HCT116 (cell line): ENCODE measurements around the gene ZEB2. TPM values are rescaled to one million over a fixed set of nuclear protein-coding genes. Genes with fewer than 3 reads are reported as not detected.

Experiments used
- ATAC-seq: fragments of 200-7000 bp; cut with Tn5 transposase; 2 replicates; pipeline ENCODE4 v1.9.1; 2020; ENCODE audit warnings: mild to moderate bottlenecking, moderate library complexity
- BruUV-seq: library from RNA; stranded (reverse); fragments of 400-500 nt; replicated peaks from 2 replicates; lab custom pipeline; 2021; lab: Mats Ljungman, UMichigan
- CTCF ChIA-PET: fragments of 300-600 bp; sonication (Branson Sonifier 250); formaldehyde crosslinking; loops from one replicate; lab custom pipeline; 2021; ENCODE audit warnings: antibody characterized with exemption; lab: Charles Lee
- POLR2A ChIA-PET: fragments of 300-600, 350-600 bp; sonication (Branson Sonifier 250); formaldehyde crosslinking; loops from one replicate; lab custom pipeline; 2021; ENCODE audit warnings: antibody characterized with exemption; lab: Charles Lee
- RAD21 ChIA-PET, 2 experiments: fragments of 300-600 bp; sonication (Branson Sonifier 250); formaldehyde crosslinking; loops; one replicate each; lab custom pipeline; 2023; ENCODE audit warnings: low total read pairs in 2 of 2; ENCODE audit not compliant: uncharacterized antibody in 2 of 2, unreplicated experiment in 2 of 2, low non-redundant PET in 1 of 2; lab: Charles Lee
- DNase-seq: peaks from one replicate; pipeline ENCODE4 v3.0.0-alpha.2; 2010; ENCODE audit warnings: low read depth, low spot score
- H2AFZ ChIP-seq: fragments of 200-600 bp; shearing (Covaris generic), sonication (generic); 2 replicates; pipeline ENCODE4 v1.6.1; 2017; ENCODE audit warnings: low read depth, mixed run types, mixed read lengths, antibody characterized with exemption, low read length; ENCODE audit not compliant: poor library complexity, severe bottlenecking
- H3K27ac ChIP-seq: 2 replicates; pipeline ENCODE4 v1.5.1; 2012; ENCODE audit warnings: low read depth, low read length
- H3K27me3 ChIP-seq: fragments of 200-600 bp; sonication (generic); 2 replicates; pipeline ENCODE4 v1.6.1; 2016; ENCODE audit warnings: mixed run types, low read length, mixed read lengths; ENCODE audit not compliant: insufficient read depth
- H3K36me3 ChIP-seq, 2 experiments: fragments of 200-500 bp in 1 of 2; fragments of 200-600 bp in 1 of 2; sonication (Bioruptor generic) in 1 of 2; sonication (generic) in 1 of 2; 2 replicates each; pipeline versions ENCODE4 v1.5.1 to v1.6.1; 2014 to 2016; ENCODE audit warnings: low read length in 2 of 2, inconsistent platforms in 1 of 2, mixed read lengths in 1 of 2, mixed run types in 1 of 2; ENCODE audit not compliant: insufficient read depth in 2 of 2, control insufficient read depth in 1 of 2
- H3K4me1 ChIP-seq, 2 experiments: fragments of 200-600 bp in 1 of 2; sonication (generic) in 1 of 2; 2 replicates each; pipeline versions ENCODE4 v1.5.1 to v1.6.1; 2012 to 2017; ENCODE audit warnings: low read length in 2 of 2, inconsistent platforms in 1 of 2, mild to moderate bottlenecking in 1 of 2, mixed read lengths in 1 of 2, mixed run types in 1 of 2, moderate library complexity in 1 of 2; ENCODE audit not compliant: insufficient read depth in 2 of 2, control insufficient read depth in 1 of 2
- H3K4me2 ChIP-seq: fragments of 200-600 bp; sonication (generic); 2 replicates; pipeline ENCODE4 v1.6.1; 2017; ENCODE audit warnings: mixed run types, low read length, mixed read lengths
- H3K4me3 ChIP-seq, 2 experiments: fragments of 200-600 bp in 1 of 2; sonication (generic) in 1 of 2; replicated peaks in 1 of 2; 2 replicates each; pipeline ENCODE4 v1.5.1; 2011 to 2016; ENCODE audit warnings: low read length in 2 of 2, control low read depth in 1 of 2, low read depth in 1 of 2, mild to moderate bottlenecking in 1 of 2, mixed read lengths in 1 of 2, mixed run types in 1 of 2
- H3K79me2 ChIP-seq: fragments of 200-600 bp; sonication (generic); 2 replicates; pipeline ENCODE4 v1.6.1; 2017; ENCODE audit warnings: mild to moderate bottlenecking, mixed run types, low read length, moderate library complexity, mixed read lengths; ENCODE audit not compliant: insufficient read depth
- H3K9ac ChIP-seq: fragments of 200-600 bp; sonication (generic); 2 replicates; pipeline ENCODE4 v1.6.1; 2016; ENCODE audit warnings: low read length, mixed read lengths
- H3K9me2 ChIP-seq: fragments of 200-600 bp; sonication (generic), shearing (Covaris generic); 2 replicates; pipeline ENCODE4 v1.6.1; 2017; ENCODE audit warnings: mixed run types, mild to moderate bottlenecking, moderate library complexity; ENCODE audit not compliant: insufficient read depth
- H3K9me3 ChIP-seq, 2 experiments: fragments of 200-500 bp in 1 of 2; fragments of 200-600 bp in 1 of 2; sonication (Bioruptor generic) in 1 of 2; sonication (generic) in 1 of 2; 2 replicates each; pipeline ENCODE4 v1.6.1; 2014 to 2017; ENCODE audit warnings: low read length in 2 of 2, mixed read lengths in 2 of 2, inconsistent platforms in 1 of 2, low read depth in 1 of 2, mild to moderate bottlenecking in 1 of 2, mixed run types in 1 of 2, moderate library complexity in 1 of 2; ENCODE audit not compliant: control insufficient read depth in 1 of 2, insufficient read depth in 1 of 2
- H4K20me1 ChIP-seq: fragments of 200-600 bp; sonication (generic), shearing (Covaris generic); 2 replicates; pipeline ENCODE4 v1.6.1; 2017; ENCODE audit warnings: mixed run types, mild to moderate bottlenecking, moderate library complexity; ENCODE audit not compliant: insufficient read depth
- ATF3 ChIP-seq: IDR thresholded peaks from 2 replicates; pipeline ENCODE4 v1.6.1; 2012
- CBX3 ChIP-seq: IDR thresholded peaks from 2 replicates; pipeline ENCODE4 v1.6.1; 2012; ENCODE audit warnings: low read depth
- CEBPB ChIP-seq: IDR thresholded peaks from 2 replicates; pipeline ENCODE4 v1.6.1; 2012; ENCODE audit warnings: low read depth
- EZH2 ChIP-seq: fragments of 200-600 bp; sonication (generic); IDR thresholded peaks from 2 replicates; pipeline ENCODE4 v1.6.1; 2017; ENCODE audit warnings: antibody characterized with exemption, mixed run types
- FOSL1 ChIP-seq: IDR thresholded peaks from 2 replicates; pipeline ENCODE4 v1.6.1; 2012; ENCODE audit warnings: low read depth
- JUND ChIP-seq: IDR thresholded peaks from 2 replicates; pipeline ENCODE4 v1.6.1; 2012
- POLR2AphosphoS5 ChIP-seq: IDR thresholded peaks from 2 replicates; pipeline ENCODE4 v1.6.1; 2011; ENCODE audit warnings: mild to moderate bottlenecking, low read depth, low read length, moderate library complexity
- RAD21 ChIP-seq: IDR thresholded peaks from 2 replicates; pipeline ENCODE4 v1.6.1; 2012; ENCODE audit warnings: low read depth, mild to moderate bottlenecking
- REST ChIP-seq: IDR thresholded peaks from 2 replicates; pipeline ENCODE4 v1.6.1; 2012; ENCODE audit warnings: low read depth
- SP1 ChIP-seq: IDR thresholded peaks from 2 replicates; pipeline ENCODE4 v1.6.1; 2012; ENCODE audit warnings: low read depth
- SRF ChIP-seq: IDR thresholded peaks from 2 replicates; pipeline ENCODE4 v1.6.1; 2012; ENCODE audit warnings: low read depth
- TCF7L2 ChIP-seq: IDR thresholded peaks from 2 replicates; pipeline ENCODE4 v1.7.0; 2011; ENCODE audit warnings: borderline replicate concordance, inconsistent platforms; ENCODE audit not compliant: insufficient read depth, insufficient read length; ENCODE audit errors: extremely low read depth
- YY1 ChIP-seq: IDR thresholded peaks from 2 replicates; pipeline ENCODE4 v1.6.1; 2011; ENCODE audit warnings: low read length, low read depth, moderate library complexity, mild to moderate bottlenecking; ENCODE audit not compliant: insufficient replicate concordance; ENCODE audit errors: extremely low read depth
- ZFX ChIP-seq: fragments of 450-650 bp; IDR thresholded peaks from 2 replicates; pipeline ENCODE4 v1.6.1; 2017
- ZNF274 ChIP-seq: fragments of 200-500 bp; sonication (Bioruptor generic); IDR thresholded peaks from 2 replicates; pipeline ENCODE4 v1.6.1; 2014; ENCODE audit warnings: mild to moderate bottlenecking, low read depth, low read length, inconsistent platforms
- intact Hi-C: fragments of 100-400 bp; cut with micrococcal nuclease; formaldehyde crosslinking; loops from 2 replicates; pipeline ENCODE4 v1.10.0; 2022
- total RNA-seq: library from RNA; stranded (reverse); gene quantifications from one replicate; pipeline ENCODE4 v1.2.1, GENCODE V29; 2021; ENCODE audit not compliant: unreplicated experiment
- TF ChIP-seq, protein P1 (sequence below): IDR thresholded peaks from 2 replicates; pipeline ENCODE4 v1.6.1; 2011; ENCODE audit warnings: mild to moderate bottlenecking, low read length, moderate library complexity; ENCODE audit not compliant: insufficient replicate concordance; ENCODE audit errors: extremely low read depth
- TF ChIP-seq, protein P2 (sequence below): IDR thresholded peaks from 2 replicates; pipeline ENCODE4 v1.6.1; 2012
- TF ChIP-seq, protein P3 (sequence below), 3 experiments: fragments of 200-600 bp in 1 of 3; sonication (generic) in 1 of 3; IDR thresholded peaks in 2 of 3; conservative IDR thresholded peaks in 1 of 3; 2 replicates each; pipeline ENCODE4 v1.5.1; 2012 to 2017; ENCODE audit warnings: low read depth in 2 of 3, low read length in 2 of 3, antibody characterized with exemption in 1 of 3, borderline replicate concordance in 1 of 3, control low read depth in 1 of 3, mild to moderate bottlenecking in 1 of 3, mixed read lengths in 1 of 3, mixed run types in 1 of 3, moderate library complexity in 1 of 3; ENCODE audit not compliant: insufficient read depth in 1 of 3

Gene ZEB2
- total RNA-seq, 1 experiment from 2014 or later: 0.81 TPM

GRCh38 chr2:144544053-144544452 is 24.1 kb upstream of the ZEB2 start:
- H2AFZ ChIP-seq: no peak overlapping the region
- H3K79me2 ChIP-seq: no peaks in the 10 kb centered on the region
- ChIA-PET CTCF (no interaction called here), RAD21 (no interaction called here), POLR2A (no interaction called here)
- DNase-seq: no peak
- no peak for ATAC-seq
- H3K9me3 ChIP-seq: no peaks in the 10 kb centered on the region
- no peaks in the 10 kb centered on the region for H3K9me2 ChIP-seq
- H3K4me2 ChIP-seq: no peak overlapping the region
- no TSS peak for BruUV-seq
- no peak overlapping the region for H3K4me3 ChIP-seq
- H3K27ac ChIP-seq: no peak overlapping the region
- intact Hi-C loops: no loop called here
- no peaks in the 10 kb centered on the region for H4K20me1 ChIP-seq
- TF ChIP-seq RAD21 (no peak), CEBPB (no peak), ATF3 (no peak), JUND (no peak), SP1 (no peak), YY1 (no peak), REST (no peak), EZH2 (no peak), TCF7L2 (no peak), ZFX (no peak), FOSL1 (no peak), SRF (no peak), ZNF274 (no peak), POLR2AphosphoS5 (no peak), CBX3 (no peak)
- TF ChIP-seq, protein P1, sequence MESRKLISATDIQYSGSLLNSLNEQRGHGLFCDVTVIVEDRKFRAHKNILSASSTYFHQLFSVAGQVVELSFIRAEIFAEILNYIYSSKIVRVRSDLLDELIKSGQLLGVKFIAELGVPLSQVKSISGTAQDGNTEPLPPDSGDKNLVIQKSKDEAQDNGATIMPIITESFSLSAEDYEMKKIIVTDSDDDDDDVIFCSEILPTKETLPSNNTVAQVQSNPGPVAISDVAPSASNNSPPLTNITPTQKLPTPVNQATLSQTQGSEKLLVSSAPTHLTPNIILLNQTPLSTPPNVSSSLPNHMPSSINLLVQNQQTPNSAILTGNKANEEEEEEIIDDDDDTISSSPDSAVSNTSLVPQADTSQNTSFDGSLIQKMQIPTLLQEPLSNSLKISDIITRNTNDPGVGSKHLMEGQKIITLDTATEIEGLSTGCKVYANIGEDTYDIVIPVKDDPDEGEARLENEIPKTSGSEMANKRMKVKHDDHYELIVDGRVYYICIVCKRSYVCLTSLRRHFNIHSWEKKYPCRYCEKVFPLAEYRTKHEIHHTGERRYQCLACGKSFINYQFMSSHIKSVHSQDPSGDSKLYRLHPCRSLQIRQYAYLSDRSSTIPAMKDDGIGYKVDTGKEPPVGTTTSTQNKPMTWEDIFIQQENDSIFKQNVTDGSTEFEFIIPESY: no peak
- TF ChIP-seq, protein P2, sequence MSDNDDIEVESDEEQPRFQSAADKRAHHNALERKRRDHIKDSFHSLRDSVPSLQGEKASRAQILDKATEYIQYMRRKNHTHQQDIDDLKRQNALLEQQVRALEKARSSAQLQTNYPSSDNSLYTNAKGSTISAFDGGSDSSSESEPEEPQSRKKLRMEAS: no peak
- TF ChIP-seq, protein P3, sequence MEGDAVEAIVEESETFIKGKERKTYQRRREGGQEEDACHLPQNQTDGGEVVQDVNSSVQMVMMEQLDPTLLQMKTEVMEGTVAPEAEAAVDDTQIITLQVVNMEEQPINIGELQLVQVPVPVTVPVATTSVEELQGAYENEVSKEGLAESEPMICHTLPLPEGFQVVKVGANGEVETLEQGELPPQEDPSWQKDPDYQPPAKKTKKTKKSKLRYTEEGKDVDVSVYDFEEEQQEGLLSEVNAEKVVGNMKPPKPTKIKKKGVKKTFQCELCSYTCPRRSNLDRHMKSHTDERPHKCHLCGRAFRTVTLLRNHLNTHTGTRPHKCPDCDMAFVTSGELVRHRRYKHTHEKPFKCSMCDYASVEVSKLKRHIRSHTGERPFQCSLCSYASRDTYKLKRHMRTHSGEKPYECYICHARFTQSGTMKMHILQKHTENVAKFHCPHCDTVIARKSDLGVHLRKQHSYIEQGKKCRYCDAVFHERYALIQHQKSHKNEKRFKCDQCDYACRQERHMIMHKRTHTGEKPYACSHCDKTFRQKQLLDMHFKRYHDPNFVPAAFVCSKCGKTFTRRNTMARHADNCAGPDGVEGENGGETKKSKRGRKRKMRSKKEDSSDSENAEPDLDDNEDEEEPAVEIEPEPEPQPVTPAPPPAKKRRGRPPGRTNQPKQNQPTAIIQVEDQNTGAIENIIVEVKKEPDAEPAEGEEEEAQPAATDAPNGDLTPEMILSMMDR (IDR thresholded peaks at IDR 0.05 in 2 of 3, conservative IDR thresholded peaks at IDR 0.05 in 1 of 3; ENCODE audit: borderline replicate concordance in 1 of 3, insufficient read depth in 1 of 3, low read depth in 2 of 3, low read length in 2 of 3): no peak
- no peaks in the 10 kb centered on the region for H3K27me3 ChIP-seq
- no peaks in the 10 kb centered on the region for H3K36me3 ChIP-seq
- H3K9ac ChIP-seq: no peak overlapping the region
- no peaks in the 10 kb centered on the region for H3K4me1 ChIP-seq
